Erythroblast (primary cell): Measurements from ENCODE around the gene SLC7A10.

ENCODE experiments used
- GATA1 ChIP-seq: IDR thresholded peaks from 2 replicates; pipeline ENCODE4 v1.6.1; 2011; ENCODE audit warnings: low read depth, mild to moderate bottlenecking, control low read depth, low read length, moderate library complexity
- POLR2A ChIP-seq: IDR thresholded peaks from 2 replicates; pipeline ENCODE4 v1.6.1; 2011; ENCODE audit warnings: mild to moderate bottlenecking, low read length

DNA sequence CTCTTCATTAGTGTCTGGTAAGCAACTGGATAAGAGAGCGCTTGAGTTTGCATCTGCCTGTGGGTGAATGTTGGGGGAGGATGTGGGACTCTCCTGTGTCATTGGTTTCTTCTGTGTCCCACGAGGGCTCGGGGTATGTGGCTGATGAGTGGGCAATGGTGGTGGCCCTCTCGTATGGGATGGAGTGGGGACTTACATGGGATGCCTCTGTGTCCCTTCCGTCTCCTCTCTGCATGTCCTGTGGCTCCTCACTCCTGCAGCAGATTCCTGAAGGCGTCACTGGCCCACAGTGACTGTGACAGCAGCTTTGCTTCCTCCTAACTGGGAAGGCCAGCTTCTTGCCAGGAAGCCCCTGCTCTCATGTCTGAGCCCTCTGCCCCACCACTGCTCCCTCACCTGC lies 34.1 kb downstream of the SLC7A10 start:
- TF ChIP-seq POLR2A: no peak
- no peak for TF ChIP-seq GATA1
